GM13977 (cell line): ENCODE results near the gene MYCL.

Experiments
- DNase-seq: peaks from one replicate; pipeline ENCODE4 v3.0.0; 2012; ENCODE audit warnings: low spot score
- CTCF ChIP-seq: IDR thresholded peaks from 2 replicates; pipeline ENCODE4 v1.5.1; 2012; ENCODE audit warnings: mild to moderate bottlenecking, control low read depth; ENCODE audit not compliant: insufficient read depth; ENCODE audit errors: extremely low read depth, missing control alignments
- in situ Hi-C: fragments of 300-500 bp; cut with MboI; formaldehyde crosslinking; loops from one replicate; pipeline ENCODE4 v1.12.0; 2022; ENCODE audit warnings: low sequenced_read_pairs, low pct_unique_long_range_greater_than_20kb, mixed read lengths, inconsistent platforms; ENCODE audit not compliant: unreplicated experiment

MYCL gene

GRCh38 chr1:39928809-39929587, 27.3 kb upstream of the MYCL start:
- TF ChIP-seq CTCF, result no peak
- in situ Hi-C loops, result no loop called here
- no peak for DNase-seq

GRCh38 chr1:39927538-39927937, 25.8 kb upstream of the MYCL start:
- TF ChIP-seq CTCF, result no peak
- in situ Hi-C loops, result no loop called here
- DNase-seq, result no peak

GRCh38 chr1:39926820-39927219, 25.1 kb upstream of the MYCL start:
- no peak for TF ChIP-seq CTCF
- no peak for DNase-seq
- in situ Hi-C loops, result no loop called here

GRCh38 chr1:39926343-39926793, 24.7 kb upstream of the MYCL start:
- in situ Hi-C loops, result no loop called here
- DNase-seq, result no peak
- no peak for TF ChIP-seq CTCF

GRCh38 chr1:39925721-39926342, 24.1 kb upstream of the MYCL start:
- no peak for TF ChIP-seq CTCF
- in situ Hi-C loops, result no loop called here
- no peak for DNase-seq

- DNase-seq, result no peak
- in situ Hi-C loops, result no loop called here
- no peak for TF ChIP-seq CTCF
These were observed 20.6 kb upstream of the MYCL start for GRCh38 chr1:39922251-39922688.
